Stimulated activated CD4-positive, alpha-beta T cell treated with anti-CD3 and anti-CD28 coated beads, Interleukin-12 subunit alpha, Interleukin-12 subunit beta, amount 100 ng/mL, for 48 hours (primary cell): ENCODE measurements around the gene SEMA3F.

Experiments
- DNase-seq, 3 donors: peaks; one replicate each; pipeline ENCODE4 v3.0.0-alpha.2; 2020; ENCODE audit warnings: low read depth in 2 of 3, low spot score in 1 of 3

SEMA3F gene

GRCh38 chr3:50192124-50192523, 37.0 kb downstream of the SEMA3F start:
- no peak for DNase-seq

GRCh38 chr3:50192689-50193141, 37.6 kb downstream of the SEMA3F start:
- DNase-seq: peak; percentile 73 to 96 (median 74)

- no peak for DNase-seq
Observed at GRCh38 chr3:50193286-50193685, 38.2 kb downstream of the SEMA3F start.

- no peak for DNase-seq
Observed at GRCh38 chr3:50193746-50194127, 38.6 kb downstream of the SEMA3F start.

- peak; percentile 56 to 71 (median 68) for DNase-seq
Observed at GRCh38 chr3:50194128-50194902, 39.2 kb downstream of the SEMA3F start.

- peak; percentile 10 to 44 (median 23) for DNase-seq
Observed at GRCh38 chr3:50194903-50195500, 39.9 kb downstream of the SEMA3F start.

- DNase-seq: no peak
Observed at GRCh38 chr3:50195501-50196252, 40.6 kb downstream of the SEMA3F start.

GRCh38 chr3:50196253-50196801, 41.2 kb downstream of the SEMA3F start:
- DNase-seq: no peak

GRCh38 chr3:50201573-50202315, 46.6 kb downstream of the SEMA3F start:
- DNase-seq: no peak

GRCh38 chr3:50202353-50203112, 47.4 kb downstream of the SEMA3F start:
- DNase-seq: no peak

GRCh38 chr3:50203113-50203808, 48.1 kb downstream of the SEMA3F start:
- no peak for DNase-seq

GRCh38 chr3:50203809-50204803, 49.0 kb downstream of the SEMA3F start:
- DNase-seq: no peak

GRCh38 chr3:50204804-50205412, 49.8 kb downstream of the SEMA3F start, which contains the start of gene SLC38A3:
Gene SLC38A3 (plus strand): TSS chr3:50205271. CDS start chr3:50214200, 8,929 bp downstream.
- DNase-seq: no peak

- peak in 1 of 3 donors; percentile 21 for DNase-seq
Observed at GRCh38 chr3:50205413-50206276, 50.5 kb downstream of the SEMA3F start.

- DNase-seq: no peak
Observed at GRCh38 chr3:50207359-50208042, 52.4 kb downstream of the SEMA3F start.

- DNase-seq: no peak
Observed at GRCh38 chr3:50208677-50209344, 53.7 kb downstream of the SEMA3F start.
